Breast epithelium (tissue), 3 donors: ENCODE measurements around the gene LCE2A.

ENCODE experiments used
- CTCF ChIP-seq, 3 donors: fragments of 450-650 bp; IDR thresholded peaks; one replicate each; pipeline ENCODE4 v1.5.1; 2016 to 2017; ENCODE audit warnings: antibody characterized with exemption in 3 of 3, mild to moderate bottlenecking in 3 of 3, moderate library complexity in 3 of 3
- POLR2A ChIP-seq: fragments of 450-650 bp; IDR thresholded peaks from one replicate; pipeline ENCODE4 v1.6.1; 2016; ENCODE audit warnings: antibody characterized with exemption, mild to moderate bottlenecking, moderate library complexity
- POLR2AphosphoS5 ChIP-seq, 3 donors: sonication (generic); formaldehyde crosslinking; IDR thresholded peaks; one replicate each; pipeline ENCODE4 v1.6.1; 2017; ENCODE audit warnings: antibody characterized with exemption in 3 of 3

GRCh38 chr1:152735648-152736047 lies 37.5 kb downstream of the LCE2A start:
- TF ChIP-seq POLR2A (no peak), CTCF (IDR thresholded peaks at IDR 0.05) (no peak), POLR2AphosphoS5 (IDR thresholded peaks at IDR 0.05) (no peak)
